HepG2 (cell line): Measurements from ENCODE around the gene PLRG1. TPM values are rescaled to one million over a fixed set of nuclear protein-coding genes. Genes with fewer than 3 reads are reported as not detected.

Experiments
- ATAC-seq: fragments of 200-7000 bp; cut with Tn5 transposase; 3 replicates; pipeline ENCODE4 v1.9.1; 2020; ENCODE audit warnings: mild to moderate bottlenecking, moderate library complexity
- BruUV-seq: library from RNA; stranded (reverse); fragments of 400-500 nt; replicated peaks from 2 replicates; lab custom pipeline; 2021; lab: Mats Ljungman, UMichigan
- CTCF ChIA-PET: fragments of 300-600 bp; formaldehyde crosslinking; extraction: SDS; loops from one replicate; lab custom pipeline; 2021; ENCODE audit warnings: low total read pairs, inconsistent platforms, low intra/inter-chr PET ratio; lab: Yijun Ruan, JAX
- POLR2A ChIA-PET: fragments of 350-600 bp; sonication (Branson Sonifier 250); formaldehyde crosslinking; loops from one replicate; lab custom pipeline; 2020; ENCODE audit warnings: antibody characterized with exemption, inconsistent platforms; lab: Yijun Ruan, JAX
- DNase-seq: peaks from one replicate; pipeline ENCODE4 v3.0.0-alpha.2; 2015; ENCODE audit warnings: low spot score
- FAIRE-seq: peaks from 3 replicates; lab custom pipeline; 2011; peaks lifted over from hg19 to GRCh38; lab: Jason Lieb, UNC
- H2AFZ ChIP-seq: one replicate; pipeline ENCODE4 v1.6.1; 2011; ENCODE audit warnings: low read length, inconsistent platforms
- H3K27ac ChIP-seq: fragments of 300-600 bp; 3 replicates; pipeline ENCODE4 v1.8.0; 2011; ENCODE audit warnings: mixed run types, mild to moderate bottlenecking, mixed read lengths, low read length, inconsistent platforms; ENCODE audit not compliant: insufficient read depth; ENCODE audit errors: extremely low read length
- H3K27me3 ChIP-seq, 2 experiments: fragments of 200-600 bp in 1 of 2; 2 replicates in 1 of 2; 3 replicates in 1 of 2; pipeline versions ENCODE4 v1.6.0 to v1.8.0; 2011; ENCODE audit warnings: low read length in 2 of 2, mild to moderate bottlenecking in 2 of 2, moderate library complexity in 2 of 2, inconsistent platforms in 1 of 2; ENCODE audit not compliant: insufficient read depth in 2 of 2, control insufficient read depth in 1 of 2
- H3K36me3 ChIP-seq, 2 experiments: fragments of 200-600 bp in 1 of 2; replicated peaks in 1 of 2; 2 replicates in 1 of 2; 3 replicates in 1 of 2; pipeline versions ENCODE4 v1.5.1 to v1.8.0; 2011; ENCODE audit warnings: low read length in 2 of 2, inconsistent platforms in 1 of 2; ENCODE audit not compliant: insufficient read depth in 2 of 2, control insufficient read depth in 1 of 2
- H3K4me1 ChIP-seq: 2 replicates; pipeline ENCODE4 v1.5.1; 2012; ENCODE audit warnings: low read length, inconsistent platforms; ENCODE audit not compliant: insufficient read depth
- H3K4me2 ChIP-seq: 2 replicates; pipeline ENCODE4 v1.6.0; 2011; ENCODE audit warnings: low read depth, low read length, inconsistent platforms
- H3K4me3 ChIP-seq, 3 experiments: fragments of 200-600 bp in 1 of 3; sonication (generic), shearing (Covaris generic) in 1 of 3; replicated peaks in 1 of 3; 2 replicates each; pipeline ENCODE4 v1.5.1; 2011 to 2016; ENCODE audit warnings: low read length in 3 of 3, inconsistent platforms in 2 of 3, low read depth in 2 of 3, mild to moderate bottlenecking in 2 of 3, control low read depth in 1 of 3, mixed read lengths in 1 of 3; ENCODE audit not compliant: insufficient read depth in 1 of 3
- H3K79me2 ChIP-seq: one replicate; pipeline ENCODE4 v1.6.1; 2011; ENCODE audit warnings: low read length, inconsistent platforms; ENCODE audit not compliant: insufficient read depth
- H3K9ac ChIP-seq: 2 replicates; pipeline ENCODE4 v1.6.0; 2011; ENCODE audit warnings: mild to moderate bottlenecking, low read depth, low read length, inconsistent platforms; ENCODE audit not compliant: insufficient read depth
- H3K9me3 ChIP-seq: 2 replicates; pipeline ENCODE4 v1.5.1; 2012; ENCODE audit warnings: mild to moderate bottlenecking, low read length
- H4K20me1 ChIP-seq: 2 replicates; pipeline ENCODE4 v1.6.0; 2011; ENCODE audit warnings: inconsistent platforms, mild to moderate bottlenecking, low read length, moderate library complexity; ENCODE audit not compliant: insufficient read depth
- ARNTL ChIP-seq: sonication (generic); formaldehyde crosslinking; IDR thresholded peaks from 2 replicates; pipeline ENCODE4 v1.4.0; 2020; ENCODE audit warnings: mild to moderate bottlenecking, missing genetic modification reagents
- GPN1 ChIP-seq: sonication (generic); formaldehyde crosslinking; IDR thresholded peaks from 2 replicates; pipeline ENCODE4 v1.5.1; 2020; ENCODE audit warnings: missing genetic modification reagents, borderline replicate concordance
- HINFP ChIP-seq: sonication (generic); formaldehyde crosslinking; IDR thresholded peaks from 2 replicates; pipeline ENCODE4 v1.4.0; 2020; ENCODE audit warnings: low read depth, mild to moderate bottlenecking, missing genetic modification reagents
- NCOA5 ChIP-seq: sonication (generic); formaldehyde crosslinking; IDR thresholded peaks from 2 replicates; pipeline ENCODE4 v1.4.0; 2020; ENCODE audit warnings: missing genetic modification reagents
- NFE2 ChIP-seq: sonication (generic); formaldehyde crosslinking; IDR thresholded peaks from 2 replicates; pipeline ENCODE4 v1.4.0; 2020; ENCODE audit warnings: missing genetic modification reagents
- SCMH1 ChIP-seq: sonication (generic); formaldehyde crosslinking; IDR thresholded peaks from 2 replicates; pipeline ENCODE4 v1.9.0; 2021; ENCODE audit warnings: missing genetic modification reagents, mild to moderate bottlenecking, borderline replicate concordance
- TEF ChIP-seq: sonication (generic); formaldehyde crosslinking; IDR thresholded peaks from 2 replicates; pipeline ENCODE4 v1.5.0; 2020; ENCODE audit warnings: missing genetic modification reagents
- ZC3H4 ChIP-seq: sonication (generic); formaldehyde crosslinking; IDR thresholded peaks from 2 replicates; pipeline ENCODE4 v1.4.0; 2020; ENCODE audit warnings: missing genetic modification reagents, borderline replicate concordance
- ZKSCAN5 ChIP-seq: sonication (generic); formaldehyde crosslinking; IDR thresholded peaks from 2 replicates; pipeline ENCODE4 v1.5.1; 2020; ENCODE audit warnings: mild to moderate bottlenecking, missing genetic modification reagents
- ZNF337 ChIP-seq: sonication (generic); formaldehyde crosslinking; IDR thresholded peaks from 2 replicates; pipeline ENCODE4 v1.5.1; 2020; ENCODE audit warnings: missing genetic modification reagents, low read depth, mild to moderate bottlenecking, borderline replicate concordance
- ZNF7 ChIP-seq: IDR thresholded peaks from 2 replicates; pipeline ENCODE4 v1.6.1; 2016; ENCODE audit warnings: missing biosample characterization, missing genetic modification reagents
- WGBS: methylation state at CpG from one replicate; pipeline ENCODE4 v1.1.6; 2017; ENCODE audit warnings: low lambda C conversion rate; 5-methylcytosine and 5-hydroxymethylcytosine counted together
- in situ Hi-C: cut with HindIII; loops from 2 replicates; pipeline ENCODE4 v1.10.0; 2017; ENCODE audit warnings: low pct_unique_long_range_greater_than_20kb; ENCODE audit not compliant: extremely low pct_ligation_motif_present
- intact Hi-C: fragments of 100-400 bp; cut with micrococcal nuclease; formaldehyde crosslinking; loops from one replicate; pipeline ENCODE4 v1.10.0; 2022; ENCODE audit not compliant: unreplicated experiment
- polyA plus RNA-seq, 8 experiments: library from polyadenylated mRNA; depleted of rRNA in 3 of 8; stranded (reverse) in 7 of 8; unstranded in 1 of 8; fragments of >200 nt; fragmentation: Illumina TruSeq in 4 of 8; extraction: Trizol in 4 of 8; gene quantifications; 2 replicates each; pipeline versions ENCODE4 v1.2.1 to v1.2.3, GENCODE V29; 2011 to 2016; ENCODE audit warnings: low read depth in 4 of 8, missing spikeins in 1 of 8, mixed read lengths in 1 of 8; ENCODE audit not compliant: insufficient read depth in 1 of 8
- total RNA-seq, 5 experiments: library from RNA; depleted of rRNA; stranded (reverse); fragments of >200 nt; fragmentation: Illumina TruSeq; extraction: Trizol; gene quantifications; 2 replicates each; pipeline ENCODE4 v1.2.3, GENCODE V29; 2016; ENCODE audit warnings: low read depth in 1 of 5
- TF ChIP-seq, protein P1 (sequence below): sonication (generic); formaldehyde crosslinking; IDR thresholded peaks from 2 replicates; pipeline ENCODE4 v1.5.0; 2020; ENCODE audit warnings: missing genetic modification reagents, mild to moderate bottlenecking, borderline replicate concordance

The PLRG1 gene
- total and polyA plus RNA-seq, 2 of the 13 experiments (the other 11 are each of a cell fraction or from before 2014, with no cell fraction given) = 77.3 to 110 TPM

GRCh38 chr4:154511981-154512380 lies 38.2 kb downstream of the PLRG1 start (continued):
- TF ChIP-seq HINFP (CRISPR knock-in tag) = no peak
- TF ChIP-seq SCMH1 (CRISPR knock-in tag) = no peak

DNA sequence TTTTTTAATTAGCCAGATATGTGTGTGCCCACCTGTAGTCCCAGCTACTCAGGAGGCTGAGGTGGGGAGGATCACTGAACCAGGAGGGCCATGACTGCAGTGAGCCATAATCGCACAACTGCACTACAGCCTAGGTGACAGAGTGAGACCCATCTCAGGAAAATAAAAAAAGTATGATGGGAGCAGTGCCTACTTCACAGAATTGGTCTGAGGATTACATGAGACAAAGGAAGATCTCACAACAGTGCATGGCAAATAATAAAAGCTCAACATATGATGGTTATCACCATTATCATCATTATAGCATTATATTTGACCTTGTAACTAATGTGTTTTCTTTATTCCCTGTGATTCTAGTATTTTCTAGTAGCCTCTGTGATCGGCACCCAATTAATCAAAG lies 38.7 kb downstream of the PLRG1 start:
- intact Hi-C loops = no loop called here
- TF ChIP-seq ZKSCAN5 (CRISPR knock-in tag) (no peak), NFE2 (CRISPR knock-in tag) (no peak), ZNF337 (CRISPR knock-in tag) (no peak), NCOA5 (CRISPR knock-in tag) (no peak), GPN1 (CRISPR knock-in tag) (no peak), ARNTL (CRISPR knock-in tag) (no peak), TEF (CRISPR knock-in tag) (no peak), ZC3H4 (no peak), ZNF7 (CRISPR knock-in tag) (no peak)
- TF ChIP-seq, protein P1, sequence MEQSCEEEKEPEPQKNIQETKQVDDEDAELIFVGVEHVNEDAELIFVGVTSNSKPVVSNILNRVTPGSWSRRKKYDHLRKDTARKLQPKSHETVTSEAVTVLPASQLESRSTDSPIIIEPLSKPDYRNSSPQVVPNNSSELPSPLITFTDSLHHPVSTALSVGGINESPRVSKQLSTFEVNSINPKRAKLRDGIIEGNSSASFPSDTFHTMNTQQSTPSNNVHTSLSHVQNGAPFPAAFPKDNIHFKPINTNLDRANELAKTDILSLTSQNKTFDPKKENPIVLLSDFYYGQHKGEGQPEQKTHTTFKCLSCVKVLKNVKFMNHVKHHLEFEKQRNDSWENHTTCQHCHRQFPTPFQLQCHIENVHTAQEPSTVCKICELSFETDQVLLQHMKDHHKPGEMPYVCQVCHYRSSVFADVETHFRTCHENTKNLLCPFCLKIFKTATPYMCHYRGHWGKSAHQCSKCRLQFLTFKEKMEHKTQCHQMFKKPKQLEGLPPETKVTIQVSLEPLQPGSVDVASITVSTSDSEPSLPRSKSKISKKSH = no peak
- no peaks in the 10 kb centered on the region for H3K36me3 ChIP-seq
- H4K20me1 ChIP-seq = no peaks in the 10 kb centered on the region
- no peak overlapping the region for H3K9ac ChIP-seq
- WGBS = 0% methylated on average over 2 of the region's 2 CpGs
- no peak for DNase-seq
- H3K4me3 ChIP-seq = no peak overlapping the region
- no peak overlapping the region for H3K4me2 ChIP-seq
- ChIA-PET CTCF (no interaction called here), POLR2A (no interaction called here)
- BruUV-seq = no TSS peak
- H3K4me1 ChIP-seq = no peaks in the 10 kb centered on the region
- no peak overlapping the region for H3K27ac ChIP-seq
- no peaks in the 10 kb centered on the region for H3K79me2 ChIP-seq
- no peak for ATAC-seq
- in situ Hi-C loops = no loop called here
- H3K9me3 ChIP-seq = no peaks in the 10 kb centered on the region
- no peak overlapping the region for H2AFZ ChIP-seq
- FAIRE-seq = no peak
- H3K27me3 ChIP-seq = no peaks in the 10 kb centered on the region; a peak in 3 of 5 replicates
